ENCODE measurements around the gene SOX13.

SOX13 gene

GRCh38 chr1:204154568-204155255 lies 81.8 kb downstream of the SOX13 start:
- no peak for DNase-seq

- no peak for DNase-seq
Measured at GRCh38 chr1:204155881-204156280, 83.0 kb downstream of the SOX13 start.

- DNase-seq: no peak
Measured at GRCh38 chr1:204157962-204158361, 85.0 kb downstream of the SOX13 start.

GRCh38 chr1:204161609-204162493 lies 88.9 kb downstream of the SOX13 start:
- no peak for DNase-seq

- peak; percentile 40 for DNase-seq
Measured at GRCh38 chr1:204162494-204163074, 89.7 kb downstream of the SOX13 start.

GRCh38 chr1:204166219-204166618 lies 93.3 kb downstream of the SOX13 start, which contains the start of gene REN:
Gene REN (minus strand): TSS chr1:204166337. CDS start chr1:204166293, 44 bp downstream.
- no peak for DNase-seq

- DNase-seq: no peak
Measured at GRCh38 chr1:204167730-204168129, 94.8 kb downstream of the SOX13 start.

GRCh38 chr1:204169858-204170257 lies 96.9 kb downstream of the SOX13 start:
- DNase-seq: no peak

- no peak for DNase-seq
Measured at GRCh38 chr1:204170494-204171155, 97.7 kb downstream of the SOX13 start.

GRCh38 chr1:204171751-204172178 lies 98.8 kb downstream of the SOX13 start:
- DNase-seq: no peak

GRCh38 chr1:204172404-204173029 lies 99.6 kb downstream of the SOX13 start:
- DNase-seq: no peak

GRCh38 chr1:204174958-204175357 lies 102.0 kb downstream of the SOX13 start:
- DNase-seq: no peak

GRCh38 chr1:204176049-204176448 lies 103.1 kb downstream of the SOX13 start:
- DNase-seq: no peak

- DNase-seq: no peak
Measured at GRCh38 chr1:204177133-204177532, 104.2 kb downstream of the SOX13 start.

Measured in NK-92 treated with Interleukin-12 subunit alpha and Interleukin-12 subunit beta, amount 100 ng/mL, for 24 hours (cell line).